ENCODE results near the gene MADD.

Gene MADD

DNA sequence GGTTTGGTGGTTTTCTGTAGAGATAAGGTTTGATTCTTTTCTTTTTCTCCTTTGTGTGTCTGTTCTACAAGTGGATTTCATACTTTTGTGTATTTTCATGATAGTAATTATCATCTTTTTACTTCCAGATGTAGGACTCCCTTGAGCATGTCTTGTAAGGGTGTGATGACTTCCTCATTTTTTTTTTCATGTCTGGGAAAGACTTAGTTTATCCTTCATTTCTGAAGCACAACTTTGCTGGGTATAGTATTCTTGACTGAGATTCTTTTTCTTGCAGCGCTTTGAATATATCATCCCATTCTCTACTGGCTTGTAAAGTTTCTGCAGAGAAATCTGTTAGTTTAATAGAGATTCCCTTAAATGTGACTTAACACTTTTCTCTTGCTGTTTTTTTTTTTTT, 32.9 kb downstream of the MADD start:
- TF ChIP-seq FOXP2 (optimal IDR thresholded peaks at IDR 0.05; ENCODE audit: borderline replicate concordance, extremely low read depth, extremely low read length, insufficient read depth) (no peak), SIN3A (IDR thresholded peaks at IDR 0.05; ENCODE audit: borderline replicate concordance, insufficient read depth, low read length) (no peak), TAF1 (IDR thresholded peaks at IDR 0.05; ENCODE audit: borderline replicate concordance, insufficient read depth, low read length) (no peak), POLR2AphosphoS5 (IDR thresholded peaks at IDR 0.05; ENCODE audit: low read depth, low read length) (no peak)
- TF ChIP-seq, protein P1, sequence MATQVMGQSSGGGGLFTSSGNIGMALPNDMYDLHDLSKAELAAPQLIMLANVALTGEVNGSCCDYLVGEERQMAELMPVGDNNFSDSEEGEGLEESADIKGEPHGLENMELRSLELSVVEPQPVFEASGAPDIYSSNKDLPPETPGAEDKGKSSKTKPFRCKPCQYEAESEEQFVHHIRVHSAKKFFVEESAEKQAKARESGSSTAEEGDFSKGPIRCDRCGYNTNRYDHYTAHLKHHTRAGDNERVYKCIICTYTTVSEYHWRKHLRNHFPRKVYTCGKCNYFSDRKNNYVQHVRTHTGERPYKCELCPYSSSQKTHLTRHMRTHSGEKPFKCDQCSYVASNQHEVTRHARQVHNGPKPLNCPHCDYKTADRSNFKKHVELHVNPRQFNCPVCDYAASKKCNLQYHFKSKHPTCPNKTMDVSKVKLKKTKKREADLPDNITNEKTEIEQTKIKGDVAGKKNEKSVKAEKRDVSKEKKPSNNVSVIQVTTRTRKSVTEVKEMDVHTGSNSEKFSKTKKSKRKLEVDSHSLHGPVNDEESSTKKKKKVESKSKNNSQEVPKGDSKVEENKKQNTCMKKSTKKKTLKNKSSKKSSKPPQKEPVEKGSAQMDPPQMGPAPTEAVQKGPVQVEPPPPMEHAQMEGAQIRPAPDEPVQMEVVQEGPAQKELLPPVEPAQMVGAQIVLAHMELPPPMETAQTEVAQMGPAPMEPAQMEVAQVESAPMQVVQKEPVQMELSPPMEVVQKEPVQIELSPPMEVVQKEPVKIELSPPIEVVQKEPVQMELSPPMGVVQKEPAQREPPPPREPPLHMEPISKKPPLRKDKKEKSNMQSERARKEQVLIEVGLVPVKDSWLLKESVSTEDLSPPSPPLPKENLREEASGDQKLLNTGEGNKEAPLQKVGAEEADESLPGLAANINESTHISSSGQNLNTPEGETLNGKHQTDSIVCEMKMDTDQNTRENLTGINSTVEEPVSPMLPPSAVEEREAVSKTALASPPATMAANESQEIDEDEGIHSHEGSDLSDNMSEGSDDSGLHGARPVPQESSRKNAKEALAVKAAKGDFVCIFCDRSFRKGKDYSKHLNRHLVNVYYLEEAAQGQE (IDR thresholded peaks at IDR 0.05; ENCODE audit: insufficient read depth in 1 of 2, low read depth in 2 of 2, low read length in 2 of 2): no peak

DNA sequence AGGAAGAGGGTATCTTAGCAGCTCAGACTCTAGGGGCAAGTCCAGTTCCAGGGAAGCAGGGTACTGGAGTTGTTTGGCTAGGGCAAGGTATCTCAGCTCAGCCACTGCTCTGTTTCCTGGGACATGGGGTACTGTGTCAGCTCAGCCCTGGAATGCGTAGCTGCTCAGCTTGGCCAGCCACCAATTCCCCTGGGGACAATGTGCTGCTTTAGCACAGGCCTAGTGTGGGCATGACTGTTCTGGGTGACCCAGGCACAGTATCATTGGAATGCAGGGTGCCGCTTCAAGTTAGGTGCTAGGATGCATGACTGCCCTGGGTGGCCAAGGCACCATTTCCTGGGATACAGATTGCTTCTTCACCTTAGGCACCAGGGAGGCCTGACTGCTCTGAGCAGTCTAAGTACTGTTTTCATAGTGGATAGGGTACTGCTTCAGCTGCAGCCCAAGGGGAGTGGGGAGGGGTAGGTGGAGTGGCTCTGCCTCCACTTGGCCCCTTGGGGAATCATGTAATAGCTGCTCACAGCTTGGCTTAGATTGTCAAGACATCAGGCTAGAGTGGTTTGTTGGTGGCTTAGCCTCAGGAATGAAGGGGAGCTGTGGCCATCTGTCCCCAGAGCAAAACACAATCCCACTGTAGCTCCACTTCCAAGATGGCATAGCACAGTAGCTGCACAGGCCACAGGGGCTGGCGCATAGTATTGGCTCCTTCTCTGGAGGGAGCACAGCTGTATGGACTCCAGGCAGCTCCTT, 36.0 kb downstream of the MADD start:
- no peak for TF ChIP-seq FOXP2 (optimal IDR thresholded peaks at IDR 0.05; ENCODE audit: borderline replicate concordance, extremely low read depth, extremely low read length, insufficient read depth)
- TF ChIP-seq, protein P1 (IDR thresholded peaks at IDR 0.05; ENCODE audit: insufficient read depth in 1 of 2, low read depth in 2 of 2, low read length in 2 of 2): no peak
- no peak for TF ChIP-seq POLR2AphosphoS5 (IDR thresholded peaks at IDR 0.05; ENCODE audit: low read depth, low read length)
- no peak for TF ChIP-seq SIN3A (IDR thresholded peaks at IDR 0.05; ENCODE audit: borderline replicate concordance, insufficient read depth, low read length)
- TF ChIP-seq TAF1 (IDR thresholded peaks at IDR 0.05; ENCODE audit: borderline replicate concordance, insufficient read depth, low read length): no peak

DNA sequence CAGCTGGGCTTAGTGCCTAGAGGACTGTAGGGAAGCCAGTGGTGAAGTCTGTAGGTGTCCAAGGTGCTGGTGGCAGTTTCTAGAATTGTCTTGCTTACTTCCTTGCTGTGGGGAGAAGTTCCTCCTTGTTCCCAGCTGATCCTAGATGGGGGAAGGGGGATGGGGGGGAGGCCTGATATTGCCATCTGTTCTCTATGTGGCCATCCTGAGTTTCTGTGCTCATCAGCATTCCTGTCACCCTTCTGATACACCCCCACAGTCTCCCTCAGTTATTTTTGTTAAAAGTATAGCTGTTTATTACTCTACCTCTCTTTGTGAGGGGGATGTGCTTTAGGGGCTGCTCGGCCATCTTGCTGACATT, 36.5 kb downstream of the MADD start:
- TF ChIP-seq FOXP2 (optimal IDR thresholded peaks at IDR 0.05; ENCODE audit: borderline replicate concordance, extremely low read depth, extremely low read length, insufficient read depth): no peak
- no peak for TF ChIP-seq TAF1 (IDR thresholded peaks at IDR 0.05; ENCODE audit: borderline replicate concordance, insufficient read depth, low read length)
- TF ChIP-seq POLR2AphosphoS5 (IDR thresholded peaks at IDR 0.05; ENCODE audit: low read depth, low read length): no peak

DNA sequence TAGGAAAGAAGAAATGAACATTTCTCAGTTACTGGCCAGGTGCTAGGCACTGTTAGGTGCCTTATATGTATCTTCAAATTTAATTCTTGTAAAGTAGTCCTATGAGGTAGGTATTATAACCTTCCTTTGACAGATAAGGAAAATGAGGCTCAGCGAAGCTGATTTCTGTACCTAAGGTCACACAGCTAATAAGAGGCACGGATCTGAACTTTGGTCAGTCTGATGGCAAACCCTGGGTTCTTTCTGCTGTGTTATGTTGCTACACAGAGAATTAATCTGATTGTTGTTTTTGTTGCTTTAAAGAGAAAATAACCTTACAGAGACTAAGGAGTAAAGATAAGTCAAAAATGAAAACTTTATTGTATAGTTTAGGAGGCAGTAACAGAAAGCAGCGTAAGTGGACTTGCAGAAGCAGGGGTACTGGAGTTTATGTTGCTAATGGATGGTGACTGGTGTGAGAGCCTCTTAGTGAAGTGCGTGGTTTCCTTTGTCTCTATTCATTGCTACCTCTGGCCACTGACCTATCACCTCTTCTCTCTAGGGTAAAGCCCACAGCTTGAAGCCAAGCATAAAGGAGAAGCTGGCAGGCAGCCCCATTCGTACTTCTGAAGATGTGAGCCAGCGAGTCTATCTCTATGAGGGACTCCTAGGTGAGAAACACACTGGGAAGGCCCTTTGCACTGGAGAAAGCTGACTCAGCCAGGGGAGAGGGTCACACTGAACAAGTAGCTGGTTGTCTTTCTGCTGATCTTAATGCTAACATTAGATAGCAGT, 38.3 kb downstream of the MADD start:
- no peak for TF ChIP-seq FOXP2 (optimal IDR thresholded peaks at IDR 0.05; ENCODE audit: borderline replicate concordance, extremely low read depth, extremely low read length, insufficient read depth)
- no peak for TF ChIP-seq POLR2AphosphoS5 (IDR thresholded peaks at IDR 0.05; ENCODE audit: low read depth, low read length)
- TF ChIP-seq, protein P1 (IDR thresholded peaks at IDR 0.05; ENCODE audit: insufficient read depth in 1 of 2, low read depth in 2 of 2, low read length in 2 of 2): no peak
- TF ChIP-seq TAF1 (IDR thresholded peaks at IDR 0.05; ENCODE audit: borderline replicate concordance, insufficient read depth, low read length): no peak
- TF ChIP-seq SIN3A (IDR thresholded peaks at IDR 0.05; ENCODE audit: borderline replicate concordance, insufficient read depth, low read length): no peak

DNA sequence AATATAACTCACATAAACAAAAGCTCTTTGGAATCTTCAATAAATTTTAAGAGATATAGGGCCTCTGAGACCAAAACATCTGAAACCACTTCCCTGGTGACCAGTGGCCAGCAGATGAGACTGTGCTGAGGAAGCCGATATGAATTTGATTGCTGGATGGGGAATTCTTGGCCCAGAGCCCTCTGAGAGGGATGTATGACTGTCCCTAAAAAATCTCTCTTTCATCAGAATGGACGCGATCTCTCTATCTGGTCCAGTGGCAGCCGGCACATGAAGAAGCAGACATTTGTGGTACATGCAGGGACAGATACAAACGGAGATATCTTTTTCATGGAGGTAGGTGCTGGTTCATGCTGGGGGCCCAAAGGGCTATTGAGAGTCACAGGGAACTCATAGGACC, 45.1 kb downstream of the MADD start:
- TF ChIP-seq, protein P1 (IDR thresholded peaks at IDR 0.05; ENCODE audit: insufficient read depth in 1 of 2, low read depth in 2 of 2, low read length in 2 of 2): no peak
- no peak for TF ChIP-seq POLR2AphosphoS5 (IDR thresholded peaks at IDR 0.05; ENCODE audit: low read depth, low read length)
- no peak for TF ChIP-seq SIN3A (IDR thresholded peaks at IDR 0.05; ENCODE audit: borderline replicate concordance, insufficient read depth, low read length)
- no peak for TF ChIP-seq FOXP2 (optimal IDR thresholded peaks at IDR 0.05; ENCODE audit: borderline replicate concordance, extremely low read depth, extremely low read length, insufficient read depth)
- no peak for TF ChIP-seq TAF1 (IDR thresholded peaks at IDR 0.05; ENCODE audit: borderline replicate concordance, insufficient read depth, low read length)
